GDM1 (cell line): ENCODE measurements around the gene MYDGF.

ENCODE experiments used
- DNase-seq: peaks from one replicate; lab custom pipeline; 2025; lab: John Stamatoyannopoulos, UW

MYDGF gene

DNA sequence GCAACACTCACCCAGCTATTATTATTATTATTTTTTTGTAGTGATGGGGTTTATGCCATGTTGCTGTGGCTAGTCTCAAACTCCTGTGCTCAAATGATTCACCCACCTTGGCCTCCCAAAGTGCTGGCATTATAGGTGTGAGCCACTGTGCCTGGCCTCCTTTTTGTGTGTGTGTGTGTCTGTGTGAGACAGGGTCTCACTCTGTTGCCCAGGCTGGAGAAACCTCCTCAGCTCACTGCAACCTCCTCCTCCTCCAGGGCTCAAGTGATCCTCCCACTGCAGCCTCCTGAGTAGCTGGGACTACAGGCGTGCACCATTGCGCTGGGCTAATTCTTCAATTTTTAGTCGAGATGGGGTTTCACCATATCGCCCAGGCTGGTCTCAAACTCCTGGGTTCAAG lies 3.6 kb upstream of the MYDGF start:
- no peak for DNase-seq

DNA sequence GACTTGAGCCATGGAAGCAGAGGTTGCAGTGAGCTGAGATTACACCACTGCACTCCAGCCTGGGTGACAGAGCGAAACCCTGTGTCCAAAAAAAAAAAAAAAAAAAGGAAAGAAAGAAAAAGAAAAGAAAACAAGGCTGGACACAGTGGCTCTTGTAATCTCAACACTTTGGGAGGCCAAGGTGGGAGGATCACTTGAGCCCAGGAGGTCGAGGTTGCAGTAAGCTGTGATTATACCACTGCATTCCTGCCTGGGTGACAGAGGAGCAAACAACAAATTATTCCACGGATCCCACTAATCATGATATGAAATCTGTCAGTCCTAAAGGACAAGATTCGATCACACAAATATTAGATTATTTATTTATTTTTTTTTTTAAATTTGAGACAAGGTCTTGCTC lies 3.1 kb upstream of the MYDGF start:
- no peak for DNase-seq

- DNase-seq: no peak
These were observed 1.2 kb upstream of the MYDGF start for GRCh38 chr19:4671185-4671851.

DNA sequence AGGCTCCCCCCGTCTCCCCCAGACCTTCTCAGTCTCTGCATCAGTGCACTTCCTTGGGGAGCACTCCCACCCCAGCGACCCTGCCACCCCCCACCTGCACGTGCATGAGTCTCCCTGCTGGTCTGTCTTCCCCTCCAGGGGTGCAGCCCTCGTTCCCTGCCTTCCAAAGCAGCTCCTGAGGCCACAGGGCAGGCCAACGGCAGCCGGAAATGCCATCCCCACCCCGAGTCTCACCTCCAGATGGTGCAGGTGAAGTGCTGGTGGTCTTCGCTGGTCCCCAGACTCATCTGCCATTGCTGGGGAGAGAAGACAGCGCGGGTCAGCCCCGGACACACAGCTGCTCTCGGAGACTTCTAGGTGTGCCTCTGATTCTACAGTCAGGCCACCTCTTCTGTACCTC lies 5.5 kb downstream of the MYDGF start:
- DNase-seq: no peak

GRCh38 chr19:4662812-4663211 lies 7.3 kb downstream of the MYDGF start:
- DNase-seq: no peak

DNA sequence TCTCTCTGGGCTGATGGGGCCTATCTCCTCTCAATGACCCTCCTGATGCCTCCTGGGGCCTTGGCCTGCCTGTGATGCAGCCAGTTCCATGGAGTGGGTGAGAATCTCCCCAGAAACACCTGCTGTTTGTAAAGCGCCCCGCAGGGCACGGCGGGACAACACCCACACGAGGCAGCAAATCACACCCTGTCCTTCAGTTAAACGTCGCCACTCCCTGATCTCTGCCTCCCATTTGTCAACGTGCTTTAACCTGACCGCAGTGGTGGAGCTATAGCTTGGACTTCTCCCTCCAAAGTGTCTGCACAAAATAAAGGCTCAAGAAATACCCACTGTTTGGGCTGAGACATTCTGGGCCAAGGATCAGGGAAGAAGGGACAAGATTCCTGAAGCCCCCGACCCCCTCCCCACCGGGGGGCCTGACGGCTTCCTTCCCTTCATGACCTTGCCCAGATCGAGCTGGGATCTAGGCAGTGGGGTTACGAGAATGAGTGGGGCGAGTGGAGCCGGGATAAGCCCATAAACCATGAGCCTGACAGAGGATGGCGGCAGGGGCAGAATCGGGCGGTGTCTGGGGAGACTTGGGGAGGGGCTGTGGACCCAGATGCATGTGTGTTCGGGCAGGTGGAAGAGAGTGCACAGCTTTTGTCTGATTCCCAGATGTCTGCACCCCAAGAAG lies 8.0 kb downstream of the MYDGF start:
- no peak for DNase-seq

DNA sequence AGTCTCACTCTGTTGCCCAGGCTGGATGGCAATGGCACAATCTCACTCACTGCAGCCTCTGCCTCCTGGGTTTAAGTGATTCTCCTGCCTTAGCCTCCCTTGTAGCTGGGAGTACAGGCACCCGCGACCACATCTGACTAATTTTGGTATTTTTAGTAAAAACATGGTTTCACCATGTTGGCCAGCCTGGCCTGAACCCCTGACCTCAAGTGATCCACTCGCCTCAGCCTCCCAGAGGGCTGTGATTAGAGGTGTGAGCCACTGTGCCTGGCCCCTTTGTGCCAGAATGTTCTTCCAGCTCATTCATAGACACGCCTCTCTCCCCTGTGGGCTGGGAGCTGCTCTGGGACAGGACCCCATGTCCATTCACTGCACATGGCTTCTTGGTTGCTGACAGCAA lies 9.1 kb downstream of the MYDGF start:
- DNase-seq: no peak

DNA sequence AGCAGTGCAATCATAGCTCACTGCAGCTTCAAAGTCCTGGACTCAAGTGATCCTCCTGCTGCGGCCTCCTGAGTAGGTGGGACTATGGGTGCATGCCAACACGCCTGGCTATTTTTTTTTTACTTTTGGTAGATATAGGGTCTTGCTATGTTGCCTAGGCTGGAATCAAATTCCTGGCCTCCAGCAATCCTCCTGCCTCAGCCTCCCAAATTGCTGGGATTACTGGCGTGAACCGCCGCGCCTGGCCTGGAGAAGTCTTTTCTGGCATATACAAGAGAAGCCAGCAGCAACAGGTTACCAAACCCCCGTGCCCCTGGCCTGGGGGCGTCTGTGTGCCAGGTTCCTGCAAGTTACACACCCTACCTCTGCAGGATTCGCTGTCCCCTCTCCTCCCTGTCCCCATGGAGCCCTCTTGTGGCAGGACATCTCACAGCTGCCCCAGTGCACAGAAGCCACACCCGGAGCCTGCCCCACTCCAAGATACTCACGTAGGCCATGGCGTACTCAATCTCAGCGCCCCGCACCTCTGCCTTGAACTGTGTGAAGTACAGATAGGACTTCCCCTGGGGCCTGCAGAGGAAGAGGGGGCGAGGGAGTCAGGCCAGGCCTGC lies 9.9 kb downstream of the MYDGF start:
- DNase-seq: no peak

DNA sequence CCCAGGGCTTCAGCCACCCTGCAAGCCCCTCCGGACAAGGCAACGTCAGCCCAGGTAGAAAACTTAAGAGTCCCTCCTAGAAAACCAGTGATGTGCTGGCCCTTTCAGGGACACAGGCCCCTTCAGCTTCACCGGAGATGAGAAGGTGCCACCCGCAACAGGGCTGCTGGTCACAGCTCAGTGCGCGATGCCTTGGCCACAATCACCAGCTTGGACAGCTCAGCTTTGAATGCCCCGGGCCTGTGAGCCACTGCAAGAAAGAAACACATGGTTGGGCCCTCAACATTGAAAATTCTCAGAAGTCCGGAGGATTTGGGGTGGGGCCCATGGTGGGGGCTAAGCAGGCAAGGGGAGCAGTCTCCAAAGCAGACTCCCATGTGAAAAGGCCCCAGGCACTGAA lies 12.3 kb downstream of the MYDGF start:
- no peak for DNase-seq

DNA sequence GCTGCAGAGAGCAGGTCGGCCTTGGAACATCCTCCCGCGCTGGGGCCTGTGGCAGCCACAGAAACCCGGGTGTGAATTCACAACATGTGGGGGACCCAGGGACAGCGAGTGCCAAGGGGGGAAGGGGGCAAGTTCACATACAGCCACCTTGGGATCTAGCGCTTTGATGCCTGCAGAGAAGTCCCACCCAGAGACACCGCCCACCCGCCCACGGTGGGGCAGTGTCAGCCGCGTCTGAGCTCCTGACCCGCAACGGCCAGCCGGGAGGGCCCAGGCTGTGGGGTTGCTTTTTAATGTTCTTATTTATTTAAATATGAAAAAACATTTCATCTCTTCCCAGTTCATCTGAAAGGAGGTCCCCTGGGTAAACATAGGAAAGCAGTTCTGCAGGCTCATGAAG lies 12.9 kb downstream of the MYDGF start:
- no peak for DNase-seq

GRCh38 chr19:4656102-4656501 lies 14.0 kb downstream of the MYDGF start:
- DNase-seq: no peak

GRCh38 chr19:4654437-4655361 lies 15.4 kb downstream of the MYDGF start:
- no peak for DNase-seq

DNA sequence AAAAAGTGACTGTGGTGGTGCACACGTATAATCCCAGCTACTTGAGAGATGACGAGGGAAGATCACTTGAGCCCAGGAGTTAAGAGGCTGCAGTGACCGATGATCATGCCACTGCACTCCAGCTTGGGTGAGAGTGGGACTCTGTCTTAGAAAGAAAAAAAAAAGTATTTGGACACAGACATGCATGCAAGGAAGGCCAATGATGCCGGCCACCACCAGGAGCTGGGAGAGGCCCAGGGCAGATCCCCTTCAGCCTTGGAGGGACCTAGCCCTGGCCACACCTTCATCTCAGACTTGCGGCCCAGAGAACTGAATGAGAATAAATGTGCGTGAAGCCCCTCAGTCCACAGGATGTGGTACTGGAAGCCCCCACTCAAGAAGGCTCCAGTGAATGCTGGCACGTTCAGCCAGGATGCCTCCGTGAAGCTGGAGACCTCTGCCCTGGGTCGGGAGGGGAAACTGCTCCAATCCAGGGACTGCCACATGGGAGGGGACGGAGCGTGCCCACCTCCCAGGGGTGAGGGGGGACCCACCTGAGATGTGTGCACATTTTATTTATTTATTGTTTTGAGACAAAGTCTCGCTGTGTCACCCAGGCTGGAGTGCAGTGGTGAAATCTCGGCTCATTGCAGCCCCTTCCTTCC lies 16.2 kb downstream of the MYDGF start:
- DNase-seq: no peak

DNA sequence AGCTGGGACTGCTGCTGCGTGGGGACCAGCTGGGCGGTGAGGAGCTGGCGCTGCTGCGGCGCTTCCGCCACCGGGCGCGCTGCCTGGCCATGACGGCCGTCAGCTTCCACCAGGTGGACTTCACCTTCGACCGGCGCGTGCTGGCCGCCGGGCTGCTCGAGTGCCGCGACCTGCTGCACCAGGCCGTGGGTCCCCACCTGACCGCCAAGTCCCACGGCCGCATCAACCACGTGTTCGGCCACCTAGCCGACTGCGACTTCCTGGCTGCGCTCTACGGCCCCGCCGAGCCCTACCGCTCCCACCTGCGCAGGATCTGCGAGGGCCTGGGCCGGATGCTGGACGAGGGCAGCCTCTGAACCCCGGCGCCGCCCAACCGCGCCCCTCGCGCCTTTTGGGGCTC lies 18.1 kb downstream of the MYDGF start:
- no peak for DNase-seq

- no peak for DNase-seq
These were observed 20.0 kb downstream of the MYDGF start for GRCh38 chr19:4650159-4650558.

DNA sequence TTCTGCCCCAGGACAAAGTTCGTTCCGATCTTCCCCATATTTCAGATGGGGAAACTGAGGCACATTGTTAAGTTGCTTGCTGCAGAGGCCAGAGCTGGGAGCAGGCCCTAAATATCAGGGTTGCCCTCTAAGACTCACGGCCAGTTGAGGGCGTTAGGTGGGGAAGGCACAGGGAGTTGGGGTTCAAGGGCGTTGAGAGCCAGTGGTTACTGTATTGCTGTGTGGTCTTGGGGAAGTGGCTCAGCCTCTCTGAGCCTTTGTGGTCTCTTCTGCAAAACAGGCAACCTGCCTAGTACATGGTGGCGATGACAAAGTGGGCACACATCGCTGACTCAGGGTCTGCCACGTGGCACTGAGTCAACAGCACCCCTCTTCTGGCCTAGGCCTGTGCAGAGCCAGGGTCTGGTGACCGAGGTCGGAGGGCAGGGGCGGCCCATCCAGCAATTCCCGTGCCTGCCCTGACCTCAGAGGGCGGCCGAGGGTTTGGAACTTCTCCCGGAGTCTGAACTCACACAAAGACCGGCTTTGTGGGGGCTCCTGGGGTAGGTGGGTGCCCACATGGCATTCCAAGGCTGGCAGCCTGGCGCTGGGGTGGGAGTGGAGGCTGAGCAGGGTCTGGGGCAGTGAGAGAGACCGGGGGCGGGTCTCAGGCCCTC lies 20.6 kb downstream of the MYDGF start:
- no peak for DNase-seq

DNA sequence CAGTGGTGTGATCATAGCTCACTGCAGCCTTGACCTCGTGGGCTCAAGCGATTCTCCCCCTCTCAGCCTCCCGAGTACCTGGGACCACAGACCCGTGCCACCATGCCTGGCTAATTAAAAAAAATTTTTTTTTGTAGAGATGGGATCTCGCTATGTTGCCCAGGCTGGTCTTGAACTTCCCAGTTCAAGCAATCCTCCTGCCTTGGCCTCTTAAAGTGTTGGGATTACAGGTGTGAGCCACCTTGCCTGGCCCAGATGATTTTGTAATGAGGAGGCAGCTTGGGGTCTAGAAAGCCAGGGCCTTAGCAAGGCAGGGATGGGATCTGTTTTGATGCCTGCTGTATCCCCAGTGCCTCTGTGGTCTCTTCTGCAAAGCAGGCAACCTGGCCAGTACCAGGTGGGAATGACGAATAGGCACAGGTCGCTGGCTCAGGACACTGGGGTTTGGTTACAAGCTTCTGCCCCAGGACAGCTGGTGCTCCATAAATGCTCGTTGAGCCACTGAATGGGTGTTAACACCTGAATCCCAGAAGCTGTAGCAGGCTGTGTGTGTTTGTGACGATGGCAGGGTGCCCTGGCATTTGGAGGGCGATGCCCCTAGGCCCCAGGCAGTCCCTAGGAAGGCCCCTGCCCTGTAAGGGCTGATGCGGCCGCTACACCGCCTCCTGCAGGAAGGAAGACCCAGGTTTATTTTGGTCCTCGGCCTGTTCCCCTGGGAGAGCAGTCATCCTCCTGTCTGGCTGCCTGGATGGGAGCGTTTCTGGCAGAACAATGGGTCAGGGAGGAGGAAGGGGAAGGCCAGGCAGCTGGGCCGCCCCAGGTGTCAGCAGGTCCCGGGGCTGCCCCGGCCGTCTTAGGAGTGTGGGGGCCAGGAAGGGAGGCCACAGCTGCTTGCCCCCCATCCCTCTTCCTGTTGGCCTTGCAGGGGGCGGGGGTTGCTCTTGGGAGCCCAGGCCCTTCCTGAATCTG lies 22.2 kb downstream of the MYDGF start:
- no peak for DNase-seq

GRCh38 chr19:4645718-4646117 lies 24.4 kb downstream of the MYDGF start:
- DNase-seq: no peak

DNA sequence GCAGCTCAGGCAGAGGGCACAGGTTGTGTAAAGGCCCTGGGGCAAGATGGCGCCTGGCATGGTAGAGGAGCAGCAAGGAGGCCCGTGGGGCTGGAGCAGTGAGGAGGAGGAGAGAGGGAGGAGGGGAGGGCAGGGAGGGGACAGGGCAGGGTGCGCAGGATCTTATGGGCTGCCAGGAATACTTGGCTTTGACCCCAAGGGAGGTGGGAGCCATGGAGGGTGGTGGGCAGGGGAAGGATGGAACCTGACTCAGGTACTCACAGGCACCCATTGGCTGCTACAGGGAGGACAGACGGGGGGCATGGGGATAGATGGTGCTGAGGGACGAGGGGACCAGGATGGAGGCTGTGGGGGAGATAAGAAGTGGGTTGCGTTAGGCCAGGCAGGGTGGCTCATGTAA lies 27.5 kb downstream of the MYDGF start:
- no peak for DNase-seq

DNA sequence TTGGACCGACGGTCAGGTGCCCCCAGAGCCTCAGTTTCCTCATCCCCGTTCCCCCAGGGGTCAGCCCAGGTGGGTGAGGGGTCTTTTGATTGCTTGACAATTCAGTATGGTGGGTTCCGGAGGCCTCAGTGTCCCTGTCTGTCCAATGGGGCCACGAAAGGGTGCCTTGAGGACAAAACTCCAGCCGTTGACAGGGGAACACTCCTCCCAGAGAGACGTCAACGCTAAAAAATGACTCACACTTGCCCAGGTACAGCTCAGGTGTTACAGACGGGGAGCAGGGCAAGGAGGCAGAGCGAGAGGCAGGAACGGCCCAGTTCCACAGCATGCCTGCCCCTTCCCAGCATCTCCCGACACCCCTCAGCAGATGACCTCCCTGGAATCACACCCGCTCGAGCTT lies 29.0 kb downstream of the MYDGF start:
- DNase-seq: no peak
